ENCODE results near the gene ALOX5. TPM values are rescaled to one million over a fixed set of nuclear protein-coding genes. Genes with fewer than 3 reads are reported as not detected.

The ALOX5 gene
- total and polyA plus RNA-seq, 10 of the 15 experiments (the other 5 are each of a cell fraction or from before 2014, with no cell fraction given) = 0.43 to 102 (median 34.2) TPM

DNA sequence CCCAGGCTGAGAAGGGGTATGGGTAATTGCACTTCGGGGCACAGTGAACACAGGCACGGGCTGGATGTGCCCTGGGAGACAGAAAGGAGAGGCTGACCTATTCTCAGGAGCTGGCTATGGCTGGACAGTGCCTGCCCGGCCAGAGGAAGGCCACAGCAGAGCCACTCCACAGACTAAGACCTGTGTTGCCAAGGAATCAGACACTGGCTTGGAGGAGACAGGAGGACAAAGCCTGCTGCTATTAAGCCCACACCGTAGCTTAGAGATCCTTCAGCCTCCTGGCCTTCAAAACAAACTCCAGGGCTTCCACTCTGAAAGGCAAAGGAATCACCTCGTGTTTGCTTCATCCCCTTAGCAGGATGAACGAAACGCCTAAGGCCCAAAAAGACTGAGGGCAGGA lies 82.2 kb downstream of the ALOX5 start:
- in situ Hi-C loops (cut with MboI) (no loop called here), intact Hi-C loops (cut with micrococcal nuclease; ENCODE audit: unreplicated experiment) (no loop called here)
- ChIA-PET POLR2A (no interaction called here), SMC1A (ENCODE audit: uncharacterized antibody, unreplicated experiment) (no interaction called here), RAD21 (ENCODE audit: unreplicated experiment) (no interaction called here), CTCF (no interaction called here)
- H3K27ac ChIP-seq (ENCODE audit: control insufficient read depth, insufficient read depth) = no peak overlapping the region; the same call in 1 of the 2 replicates
- TF ChIP-seq, protein P1, sequence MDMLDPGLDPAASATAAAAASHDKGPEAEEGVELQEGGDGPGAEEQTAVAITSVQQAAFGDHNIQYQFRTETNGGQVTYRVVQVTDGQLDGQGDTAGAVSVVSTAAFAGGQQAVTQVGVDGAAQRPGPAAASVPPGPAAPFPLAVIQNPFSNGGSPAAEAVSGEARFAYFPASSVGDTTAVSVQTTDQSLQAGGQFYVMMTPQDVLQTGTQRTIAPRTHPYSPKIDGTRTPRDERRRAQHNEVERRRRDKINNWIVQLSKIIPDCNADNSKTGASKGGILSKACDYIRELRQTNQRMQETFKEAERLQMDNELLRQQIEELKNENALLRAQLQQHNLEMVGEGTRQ (IDR thresholded peaks at IDR 0.05; ENCODE audit: borderline replicate concordance, low read depth, low read length) = no peak
- TF ChIP-seq YY1 (IDR thresholded peaks at IDR 0.05; ENCODE audit: low read depth, low read length) = no peak
- WGBS (ENCODE audit: insufficient coverage, insufficient replicate concordance, low lambda C conversion rate, missing lambda C conversion rate) = 85% methylated on average over 7 of the region's 7 CpGs
- no peaks in the 10 kb centered on the region for H3K27me3 ChIP-seq (replicated peaks in 1 of 2; ENCODE audit: control insufficient read depth in 2 of 2, insufficient read depth in 2 of 2, low read length in 1 of 2)
- peaks cover 2 to 3% of the 10 kb centered on the region in 2 experiments; a peak in 1 of 4 replicates for H3K36me3 ChIP-seq (ENCODE audit: control insufficient read depth in 2 of 2, insufficient read depth in 2 of 2, low read length in 1 of 2)
- no peak for FAIRE-seq
- no peaks in the 10 kb centered on the region; the same call in 1 of the 3 replicates for H3K9me3 ChIP-seq (replicated peaks; ENCODE audit: control insufficient read depth, insufficient read depth, low read length)
- no peaks in the 10 kb centered on the region for H4K20me1 ChIP-seq (ENCODE audit: control insufficient read depth, insufficient read depth)
- no peak overlapping the region for H3K4me2 ChIP-seq (ENCODE audit: control insufficient read depth, insufficient read depth)
- no peaks in the 10 kb centered on the region; the same call in 1 of the 2 replicates for H3K79me2 ChIP-seq (ENCODE audit: control insufficient read depth, insufficient read depth, low read length)
- ATAC-seq = no peak
- BruUV-seq (replicated peaks) = no TSS peak
- DNase-seq (ENCODE audit: low read depth, low spot score) = no peak
- peaks cover 44% of the 10 kb centered on the region for H3K4me1 ChIP-seq (ENCODE audit: control insufficient read depth, insufficient read depth, low read length)
- no peak overlapping the region for H3K4me3 ChIP-seq
- no peak overlapping the region for H2AFZ ChIP-seq (ENCODE audit: control insufficient read depth, low read depth, low read length)
- H3K9ac ChIP-seq (ENCODE audit: control insufficient read depth, insufficient read depth, low read length) = no peak overlapping the region

DNA sequence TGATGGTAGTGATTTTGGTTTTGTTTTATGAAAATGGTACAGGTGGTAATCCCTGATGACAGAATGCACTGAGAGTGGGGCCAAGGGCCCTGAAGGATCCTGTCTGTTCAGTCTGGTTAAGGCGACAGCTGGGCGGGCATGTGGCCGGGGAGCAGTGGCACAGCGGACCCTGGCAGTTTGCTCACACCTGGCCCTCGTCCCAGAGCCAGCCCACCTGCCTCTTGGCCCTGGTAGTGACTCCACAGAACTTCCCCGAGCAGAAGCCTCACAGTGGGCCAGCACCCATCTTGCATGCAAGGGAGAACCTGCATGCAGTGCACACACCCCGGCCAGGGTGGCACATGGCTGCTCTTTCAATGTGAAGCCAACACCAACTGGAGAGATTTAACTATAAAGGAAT lies 82.8 kb downstream of the ALOX5 start:
- Histone ChIP-seq H3K27me3 (replicated peaks in 1 of 2; ENCODE audit: control insufficient read depth in 2 of 2, insufficient read depth in 2 of 2, low read length in 1 of 2) (no peaks in the 10 kb centered on the region), H3K4me2 (ENCODE audit: control insufficient read depth, insufficient read depth) (no peak overlapping the region), H3K36me3 (ENCODE audit: control insufficient read depth in 2 of 2, insufficient read depth in 2 of 2, low read length in 1 of 2) (peaks cover 2 to 3% of the 10 kb centered on the region in 2 experiments; a peak in 1 of 4 replicates), H4K20me1 (ENCODE audit: control insufficient read depth, insufficient read depth) (no peaks in the 10 kb centered on the region), H3K4me1 (ENCODE audit: control insufficient read depth, insufficient read depth, low read length) (peaks cover 50% of the 10 kb centered on the region), H3K27ac (ENCODE audit: control insufficient read depth, insufficient read depth) (no peak overlapping the region), H3K9me3 (replicated peaks; ENCODE audit: control insufficient read depth, insufficient read depth, low read length) (no peaks in the 10 kb centered on the region; the same call in 2 of the 3 replicates), H3K4me3 (no peak overlapping the region), H2AFZ (ENCODE audit: control insufficient read depth, low read depth, low read length) (no peak overlapping the region), H3K79me2 (ENCODE audit: control insufficient read depth, insufficient read depth, low read length) (no peaks in the 10 kb centered on the region; the same call in 1 of the 2 replicates), H3K9ac (ENCODE audit: control insufficient read depth, insufficient read depth, low read length) (no peak overlapping the region)
- ChIA-PET RAD21 (ENCODE audit: unreplicated experiment) (no interaction called here), CTCF (no interaction called here), POLR2A (no interaction called here), SMC1A (ENCODE audit: uncharacterized antibody, unreplicated experiment) (no interaction called here)
- DNase-seq (ENCODE audit: low read depth, low spot score) (no peak), ATAC-seq (no peak), FAIRE-seq (no peak)
- intact Hi-C loops (cut with micrococcal nuclease; ENCODE audit: unreplicated experiment) (no loop called here), in situ Hi-C loops (cut with MboI) (no loop called here)
- BruUV-seq (replicated peaks) = no TSS peak
- WGBS (ENCODE audit: insufficient coverage, insufficient replicate concordance, low lambda C conversion rate, missing lambda C conversion rate) = 94% methylated on average over 7 of the region's 7 CpGs
- no peak for TF ChIP-seq ZBED1 (IDR thresholded peaks at IDR 0.05; ENCODE audit: borderline replicate concordance)
- TF ChIP-seq ZNF207 (IDR thresholded peaks at IDR 0.05; ENCODE audit: borderline replicate concordance) = no peak
- no peak for TF ChIP-seq SMAD1 (IDR thresholded peaks at IDR 0.05; ENCODE audit: low read depth, partially characterized antibody)
- no peak for TF ChIP-seq NFYA (IDR thresholded peaks at IDR 0.05; ENCODE audit: borderline replicate concordance, low read depth, low read length)
- no peak for TF ChIP-seq PAX5 (IDR thresholded peaks at IDR 0.05; ENCODE audit: borderline replicate concordance, low read depth, low read length)
- TF ChIP-seq RCOR1 (conservative IDR thresholded peaks at IDR 0.05; ENCODE audit: low read depth, low read length) = no peak
- TF ChIP-seq RELA (IDR thresholded peaks at IDR 0.05; ENCODE audit: borderline replicate concordance, partially characterized antibody) = no peak
- TF ChIP-seq, protein P2, sequence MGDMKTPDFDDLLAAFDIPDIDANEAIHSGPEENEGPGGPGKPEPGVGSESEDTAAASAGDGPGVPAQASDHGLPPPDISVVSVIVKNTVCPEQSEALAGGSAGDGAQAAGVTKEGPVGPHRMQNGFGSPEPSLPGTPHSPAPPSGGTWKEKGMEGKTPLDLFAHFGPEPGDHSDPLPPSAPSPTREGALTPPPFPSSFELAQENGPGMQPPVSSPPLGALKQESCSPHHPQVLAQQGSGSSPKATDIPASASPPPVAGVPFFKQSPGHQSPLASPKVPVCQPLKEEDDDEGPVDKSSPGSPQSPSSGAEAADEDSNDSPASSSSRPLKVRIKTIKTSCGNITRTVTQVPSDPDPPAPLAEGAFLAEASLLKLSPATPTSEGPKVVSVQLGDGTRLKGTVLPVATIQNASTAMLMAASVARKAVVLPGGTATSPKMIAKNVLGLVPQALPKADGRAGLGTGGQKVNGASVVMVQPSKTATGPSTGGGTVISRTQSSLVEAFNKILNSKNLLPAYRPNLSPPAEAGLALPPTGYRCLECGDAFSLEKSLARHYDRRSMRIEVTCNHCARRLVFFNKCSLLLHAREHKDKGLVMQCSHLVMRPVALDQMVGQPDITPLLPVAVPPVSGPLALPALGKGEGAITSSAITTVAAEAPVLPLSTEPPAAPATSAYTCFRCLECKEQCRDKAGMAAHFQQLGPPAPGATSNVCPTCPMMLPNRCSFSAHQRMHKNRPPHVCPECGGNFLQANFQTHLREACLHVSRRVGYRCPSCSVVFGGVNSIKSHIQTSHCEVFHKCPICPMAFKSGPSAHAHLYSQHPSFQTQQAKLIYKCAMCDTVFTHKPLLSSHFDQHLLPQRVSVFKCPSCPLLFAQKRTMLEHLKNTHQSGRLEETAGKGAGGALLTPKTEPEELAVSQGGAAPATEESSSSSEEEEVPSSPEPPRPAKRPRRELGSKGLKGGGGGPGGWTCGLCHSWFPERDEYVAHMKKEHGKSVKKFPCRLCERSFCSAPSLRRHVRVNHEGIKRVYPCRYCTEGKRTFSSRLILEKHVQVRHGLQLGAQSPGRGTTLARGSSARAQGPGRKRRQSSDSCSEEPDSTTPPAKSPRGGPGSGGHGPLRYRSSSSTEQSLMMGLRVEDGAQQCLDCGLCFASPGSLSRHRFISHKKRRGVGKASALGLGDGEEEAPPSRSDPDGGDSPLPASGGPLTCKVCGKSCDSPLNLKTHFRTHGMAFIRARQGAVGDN (IDR thresholded peaks at IDR 0.05) = no peak
